Stimulated activated CD4-positive, alpha-beta T cell treated with anti-CD3 and anti-CD28 coated beads, Interleukin-1b, Interleukin-23, amount 100 ng/mL, for 48 hours (primary cell): ENCODE results near the gene SEPTIN5.
"Not testable (repeated sequence)": the region's sequence is repeated elsewhere in the genome, so short reads cannot be mapped to it uniquely, and the experiment has no call there.

Experiments
- DNase-seq: peaks from one replicate; pipeline ENCODE4 v3.0.0-alpha.2; 2020

The SEPTIN5 gene

DNA sequence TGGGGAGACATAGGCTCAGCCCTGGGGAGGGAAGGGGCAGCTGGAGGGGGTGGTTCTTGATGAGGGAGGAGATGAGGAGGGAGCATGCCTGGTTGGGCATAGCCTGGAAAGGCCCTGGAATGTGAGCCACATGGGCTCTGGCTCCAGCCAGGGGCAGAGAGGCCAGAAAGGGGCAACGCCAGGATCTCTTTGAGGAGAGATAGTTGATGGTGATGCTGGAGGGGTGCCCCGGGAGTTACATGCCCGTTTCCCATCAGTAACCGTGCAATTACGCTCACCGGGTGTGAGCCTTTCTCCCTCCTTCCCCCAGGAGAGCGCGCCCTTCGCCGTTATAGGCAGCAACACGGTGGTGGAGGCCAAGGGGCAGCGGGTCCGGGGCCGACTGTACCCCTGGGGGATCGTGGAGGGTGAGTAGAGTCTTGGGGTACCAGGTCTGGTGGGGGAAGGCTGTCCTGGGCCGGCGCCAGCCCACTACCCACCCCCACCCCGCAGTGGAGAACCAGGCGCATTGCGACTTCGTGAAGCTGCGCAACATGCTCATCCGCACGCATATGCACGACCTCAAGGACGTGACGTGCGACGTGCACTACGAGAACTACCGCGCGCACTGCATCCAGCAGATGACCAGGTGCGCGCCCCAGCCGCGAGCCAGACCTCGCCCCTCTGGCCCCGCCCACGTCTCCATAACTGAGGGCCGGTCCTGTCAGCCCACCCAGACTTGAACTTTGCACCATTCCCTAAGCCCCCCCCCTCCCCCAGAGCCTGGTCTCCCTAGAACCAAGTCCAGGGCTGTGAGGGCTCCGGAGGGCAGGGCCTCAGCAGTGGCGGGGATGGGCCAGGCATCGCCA is 7.3 kb downstream of the SEPTIN5 start:
- no peak for DNase-seq

DNA sequence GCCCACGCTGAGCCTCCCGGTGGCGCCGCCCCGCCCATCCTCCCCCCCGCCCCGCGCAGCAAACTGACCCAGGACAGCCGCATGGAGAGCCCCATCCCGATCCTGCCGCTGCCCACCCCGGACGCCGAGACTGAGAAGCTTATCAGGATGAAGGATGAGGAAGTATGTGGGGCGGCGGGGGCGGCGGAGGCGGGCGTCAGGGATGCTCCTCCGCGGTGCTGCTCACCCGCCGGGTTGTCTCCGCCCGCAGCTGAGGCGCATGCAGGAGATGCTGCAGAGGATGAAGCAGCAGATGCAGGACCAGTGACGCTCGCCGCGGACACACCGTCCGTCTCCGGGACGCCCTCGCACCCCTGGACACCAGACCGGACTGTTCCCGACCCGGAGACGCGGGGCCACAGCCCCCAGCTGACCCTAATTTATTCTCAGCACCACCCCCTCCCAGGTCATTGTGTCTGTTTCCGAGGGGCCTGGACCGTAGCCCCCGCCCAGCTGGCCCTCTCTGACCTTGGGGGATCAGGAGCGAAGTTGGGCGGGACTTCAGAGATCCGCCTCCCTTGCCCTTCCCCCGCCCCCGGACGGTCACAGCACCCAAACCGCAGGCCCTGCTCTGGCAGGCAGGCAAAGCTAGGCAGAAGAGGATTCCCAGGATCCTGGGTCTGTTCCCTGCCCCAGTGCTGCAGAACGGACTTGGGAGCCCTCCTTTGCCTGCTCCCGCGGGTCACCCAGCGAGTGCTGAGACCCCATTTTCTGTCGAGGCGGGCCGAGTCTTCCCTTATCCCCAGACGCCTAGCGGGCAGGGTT is 8.1 kb downstream of the SEPTIN5 start:
- DNase-seq: no peak

DNA sequence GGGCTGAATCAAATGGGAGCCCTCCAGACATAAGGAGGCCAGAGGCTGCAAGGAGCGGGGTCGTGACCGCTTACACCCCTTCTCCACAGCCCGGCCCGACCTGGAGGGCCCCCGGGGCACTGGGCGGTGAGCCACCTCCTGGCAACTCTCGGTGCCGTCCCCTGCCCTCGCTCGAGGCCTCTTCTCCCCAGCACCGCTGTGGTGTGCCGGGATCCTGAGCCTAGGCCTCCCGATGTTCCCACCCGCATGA is 8.6 kb downstream of the SEPTIN5 start:
- DNase-seq: no peak

DNA sequence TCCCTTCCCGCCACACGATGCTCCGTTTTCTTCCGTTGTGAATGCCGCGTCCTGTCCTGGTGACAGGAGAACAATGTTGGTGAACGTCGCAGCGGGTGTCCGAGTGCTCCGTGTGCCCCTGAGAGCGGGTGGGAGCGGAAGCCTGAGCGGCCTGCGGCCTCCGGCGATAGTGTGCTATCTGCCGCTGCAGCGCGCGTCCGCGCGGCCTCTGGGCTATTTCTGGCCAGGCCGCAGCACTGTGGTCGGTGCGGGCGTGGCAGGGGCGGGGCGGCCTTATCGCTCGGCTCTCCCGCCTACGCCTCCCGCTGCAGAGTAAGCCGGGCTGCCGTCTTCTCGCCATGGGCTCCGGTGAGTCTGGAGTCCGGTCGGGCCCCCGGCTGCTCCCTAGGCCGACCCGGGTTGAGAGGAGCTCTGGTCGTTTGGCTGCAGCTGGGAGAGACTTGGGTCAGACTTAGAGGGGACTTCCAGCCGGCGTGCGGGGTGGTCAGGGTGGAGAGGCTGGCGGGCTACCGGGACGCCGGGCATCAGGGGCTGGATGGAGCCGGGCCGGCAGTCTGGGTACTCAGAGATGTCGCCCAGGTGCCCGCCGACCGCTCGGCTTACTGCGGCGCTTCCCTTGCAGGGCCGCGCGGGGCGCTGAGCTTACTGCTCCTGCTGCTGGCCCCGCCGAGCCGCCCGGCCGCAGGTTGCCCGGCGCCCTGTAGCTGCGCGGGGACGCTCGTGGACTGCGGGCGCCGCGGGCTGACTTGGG is 9.1 kb downstream of the SEPTIN5 start, which contains the start of gene GP1BB:
TSS of gene GP1BB (plus strand) at position 308 of the 751 bp plus-strand sequence. CDS start at position 339, 31 bp downstream.
- peak; percentile 35 for DNase-seq

DNA sequence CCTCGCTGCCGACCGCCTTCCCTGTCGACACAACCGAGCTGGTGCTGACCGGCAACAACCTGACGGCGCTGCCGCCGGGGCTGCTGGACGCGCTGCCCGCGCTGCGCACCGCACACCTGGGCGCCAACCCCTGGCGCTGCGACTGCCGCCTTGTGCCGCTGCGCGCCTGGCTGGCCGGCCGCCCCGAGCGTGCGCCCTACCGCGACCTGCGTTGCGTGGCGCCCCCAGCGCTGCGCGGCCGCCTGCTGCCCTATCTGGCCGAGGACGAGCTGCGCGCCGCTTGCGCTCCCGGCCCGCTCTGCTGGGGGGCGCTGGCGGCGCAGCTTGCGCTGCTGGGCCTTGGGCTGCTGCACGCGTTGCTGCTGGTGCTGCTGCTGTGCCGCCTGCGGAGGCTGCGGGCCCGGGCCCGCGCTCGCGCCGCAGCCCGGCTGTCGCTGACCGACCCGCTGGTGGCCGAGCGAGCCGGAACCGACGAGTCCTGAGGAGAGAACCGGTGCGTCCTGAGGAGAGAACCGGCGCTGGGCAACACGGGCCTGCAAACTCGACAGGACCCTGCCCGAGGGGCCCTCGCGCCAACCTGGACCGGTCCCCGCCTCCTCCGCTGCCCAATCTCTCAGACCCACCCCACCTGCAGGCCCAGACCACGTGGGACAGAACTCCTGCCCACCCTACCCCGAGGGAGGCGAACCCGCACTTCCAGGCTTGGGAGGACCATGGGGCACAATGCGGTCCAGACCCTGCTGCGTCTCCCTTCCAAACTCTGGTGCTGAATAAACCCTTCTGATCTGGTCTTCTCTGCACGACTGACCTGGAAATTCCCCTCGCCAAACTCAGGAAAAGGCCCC is 9.9 kb downstream of the SEPTIN5 start:
- peak; percentile 60 for DNase-seq

DNA sequence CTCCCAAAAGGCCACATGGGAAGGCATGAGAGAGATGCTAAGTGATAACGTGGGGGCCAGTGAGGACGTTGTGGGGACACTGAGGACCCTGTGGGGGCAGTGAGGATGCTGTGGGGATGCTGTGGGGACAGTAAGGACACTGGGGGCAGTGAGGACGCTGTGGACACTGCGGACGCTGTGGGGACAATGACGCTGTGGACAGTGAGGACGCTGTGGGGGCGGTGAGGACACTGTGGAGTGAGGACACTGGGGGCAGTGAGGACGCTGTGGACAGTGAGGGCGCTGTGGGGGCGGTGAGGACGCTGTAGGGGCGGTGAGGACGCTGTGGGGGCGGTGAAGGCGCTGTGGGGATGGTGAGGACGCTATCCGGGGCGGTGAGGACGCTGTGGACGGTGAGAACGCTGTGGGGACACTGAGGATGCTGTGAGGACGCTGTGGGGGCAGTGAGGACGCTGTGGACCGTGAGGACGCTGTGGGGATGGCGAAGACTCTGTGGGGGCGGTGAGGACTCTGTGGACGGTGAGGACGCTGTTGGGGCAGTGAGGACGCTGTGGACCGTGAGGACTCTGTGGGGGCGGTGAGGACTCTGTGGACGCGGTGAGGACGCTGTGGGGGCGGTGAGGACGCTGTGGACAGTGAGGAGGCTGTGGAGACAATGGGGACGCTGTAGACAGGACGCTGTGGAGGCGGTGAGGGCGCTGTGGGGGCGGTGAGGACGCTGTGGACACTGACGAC is 10.8 kb downstream of the SEPTIN5 start:
- DNase-seq: no peak

DNA sequence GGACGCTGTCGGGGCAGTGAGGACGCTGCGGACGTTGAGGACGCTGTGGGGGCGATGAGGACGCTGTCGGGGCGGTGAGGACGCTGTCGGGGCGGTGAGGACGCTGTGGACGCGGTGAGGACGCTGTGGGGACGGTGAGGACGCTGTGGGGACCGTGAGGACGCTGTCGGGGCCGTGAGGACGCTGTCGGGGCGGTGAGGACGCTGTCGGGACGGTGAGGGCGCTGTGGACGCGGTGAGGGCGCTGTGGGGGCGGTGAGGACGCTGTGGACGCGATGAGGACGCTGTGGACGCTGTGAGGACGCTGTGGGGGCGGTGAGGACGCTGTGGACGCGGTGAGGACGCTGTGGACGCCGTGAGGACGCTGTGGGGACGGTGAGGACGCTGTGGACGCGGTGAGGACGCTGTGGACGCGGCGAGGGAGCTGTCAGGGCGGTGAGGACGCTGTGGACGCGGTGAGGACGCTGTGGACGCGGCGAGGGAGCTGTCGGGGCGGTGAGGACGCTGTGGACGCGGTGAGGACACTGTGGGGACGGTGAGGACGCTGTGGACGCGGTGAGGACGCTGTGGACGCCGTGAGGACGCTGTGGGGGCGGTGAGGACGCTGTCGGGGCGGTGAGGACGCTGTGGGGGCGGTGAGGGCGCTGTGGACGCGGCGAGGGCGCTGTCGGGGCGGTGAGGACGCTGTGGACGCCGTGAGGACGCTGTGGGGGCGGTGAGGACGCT is 11.9 kb downstream of the SEPTIN5 start:
- DNase-seq: not testable (repeated sequence)

DNA sequence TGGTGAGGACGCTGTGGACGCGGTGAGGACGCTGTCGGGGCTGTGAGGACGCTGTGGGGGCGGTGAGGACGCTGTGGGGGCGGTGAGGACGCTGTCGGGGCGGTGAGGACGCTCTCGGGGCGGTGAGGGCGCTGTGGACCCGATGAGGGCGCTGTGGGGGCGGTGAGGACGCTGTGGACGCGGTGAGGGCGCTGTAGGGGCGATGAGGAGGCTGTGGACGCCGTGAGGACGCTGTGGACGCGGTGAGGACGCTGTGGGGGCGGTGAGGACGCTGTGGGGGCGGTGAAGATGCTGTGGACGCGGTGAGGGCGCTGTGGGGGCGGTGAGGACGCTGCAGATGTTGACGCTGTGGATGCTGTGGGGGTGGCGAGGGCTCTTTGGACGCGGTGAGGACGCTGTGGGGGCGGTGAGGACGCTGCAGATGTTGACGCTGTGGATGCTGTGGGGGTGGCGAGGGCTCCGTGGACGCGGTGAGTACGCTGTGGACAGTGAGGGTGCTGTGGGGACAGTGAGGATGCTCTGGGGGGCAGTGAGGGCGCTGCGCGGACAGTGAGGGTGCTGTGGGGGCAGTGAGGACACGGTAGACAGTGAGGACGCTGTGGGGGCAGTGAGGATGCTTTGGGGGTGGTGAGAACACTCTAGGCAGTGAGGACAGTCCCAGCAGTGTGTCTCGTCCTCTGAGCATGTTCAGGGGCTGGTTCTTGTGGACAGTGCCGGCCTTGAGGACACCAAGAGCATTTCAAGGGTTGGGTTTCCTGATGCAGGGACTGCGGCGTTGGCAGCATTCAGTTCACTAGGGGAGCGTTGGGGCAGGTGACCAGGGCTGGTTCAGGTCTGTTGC is 13.2 kb downstream of the SEPTIN5 start:
- DNase-seq: no peak

DNA sequence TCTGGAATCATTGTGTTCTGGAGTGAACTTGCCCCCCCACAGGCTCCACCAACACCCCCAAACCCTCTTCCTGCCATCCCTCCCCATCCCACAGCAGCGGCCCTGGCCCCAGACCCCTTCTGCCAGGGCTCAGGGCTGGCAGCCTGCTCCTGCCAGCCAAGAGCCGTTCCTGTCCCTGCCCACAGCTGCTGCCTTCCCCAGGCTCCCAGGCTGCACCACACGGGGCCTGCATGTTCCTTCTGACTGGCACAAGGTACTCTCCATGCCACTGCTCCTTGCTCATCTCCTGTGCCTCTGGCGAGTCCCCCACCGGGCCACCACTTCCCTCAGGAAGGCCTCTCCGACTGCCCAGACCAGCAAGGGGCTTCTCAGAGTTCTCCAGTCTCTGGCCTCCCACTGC is 14.0 kb downstream of the SEPTIN5 start:
- no peak for DNase-seq

DNA sequence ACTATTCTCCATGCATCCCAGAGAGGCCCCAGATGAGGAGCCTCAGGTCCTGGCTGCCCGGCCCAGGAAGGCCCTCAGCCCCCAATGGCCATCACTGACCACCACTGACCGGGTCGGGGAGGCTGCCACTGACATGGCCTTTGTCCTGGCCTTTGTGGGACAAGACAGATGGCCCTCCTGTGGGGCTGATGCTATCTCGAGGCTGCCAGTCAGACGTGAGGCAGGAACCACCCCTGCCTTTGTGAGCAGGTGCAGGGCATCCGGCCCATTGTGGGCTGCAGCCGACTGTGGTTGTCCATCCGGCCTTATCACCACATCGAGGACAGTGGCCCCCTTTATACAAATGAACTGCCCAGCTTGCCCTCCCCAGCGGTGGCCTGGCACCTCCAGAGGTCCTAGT is 14.5 kb downstream of the SEPTIN5 start:
- no peak for DNase-seq

DNA sequence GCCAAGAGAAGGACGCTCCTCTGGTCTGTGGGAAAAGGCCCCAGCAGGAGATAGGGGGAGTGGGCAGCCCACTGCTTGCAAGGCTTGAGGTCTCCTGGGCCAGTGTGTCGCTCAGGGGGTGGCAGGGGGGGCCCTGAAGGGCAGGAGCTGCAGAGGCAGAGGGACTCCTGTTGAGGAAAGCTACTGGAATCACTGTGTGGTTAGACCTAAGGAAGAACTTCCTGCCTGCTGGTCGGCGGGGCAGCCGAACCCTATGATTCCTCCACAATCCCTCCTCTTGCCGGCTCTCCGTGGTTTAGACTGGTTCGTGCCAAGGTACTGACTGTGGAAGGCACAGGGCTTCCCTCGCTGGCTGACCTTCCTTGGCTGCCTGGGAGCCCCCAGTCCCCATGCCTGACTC is 15.2 kb downstream of the SEPTIN5 start:
- DNase-seq: no peak

DNA sequence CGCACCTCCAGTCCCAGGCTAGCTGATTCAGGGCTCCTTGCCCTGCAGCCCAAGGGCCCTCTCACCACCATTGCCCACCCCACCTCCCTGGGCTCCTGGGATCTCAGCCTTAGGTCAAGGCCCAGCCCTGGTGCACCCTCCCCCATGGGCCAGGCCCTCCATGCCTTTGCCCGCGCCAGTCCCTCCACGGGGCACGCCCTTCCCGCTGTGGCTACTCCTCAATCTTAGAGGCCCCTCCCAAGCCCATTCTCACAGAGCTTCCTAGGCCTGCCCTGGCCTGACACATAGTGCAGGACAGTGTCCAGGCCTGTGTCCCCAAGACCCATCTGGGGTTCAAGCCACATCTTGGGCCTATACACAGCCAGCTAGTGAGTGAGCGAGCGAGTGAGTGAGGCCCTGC is 15.9 kb downstream of the SEPTIN5 start:
- DNase-seq: no peak

DNA sequence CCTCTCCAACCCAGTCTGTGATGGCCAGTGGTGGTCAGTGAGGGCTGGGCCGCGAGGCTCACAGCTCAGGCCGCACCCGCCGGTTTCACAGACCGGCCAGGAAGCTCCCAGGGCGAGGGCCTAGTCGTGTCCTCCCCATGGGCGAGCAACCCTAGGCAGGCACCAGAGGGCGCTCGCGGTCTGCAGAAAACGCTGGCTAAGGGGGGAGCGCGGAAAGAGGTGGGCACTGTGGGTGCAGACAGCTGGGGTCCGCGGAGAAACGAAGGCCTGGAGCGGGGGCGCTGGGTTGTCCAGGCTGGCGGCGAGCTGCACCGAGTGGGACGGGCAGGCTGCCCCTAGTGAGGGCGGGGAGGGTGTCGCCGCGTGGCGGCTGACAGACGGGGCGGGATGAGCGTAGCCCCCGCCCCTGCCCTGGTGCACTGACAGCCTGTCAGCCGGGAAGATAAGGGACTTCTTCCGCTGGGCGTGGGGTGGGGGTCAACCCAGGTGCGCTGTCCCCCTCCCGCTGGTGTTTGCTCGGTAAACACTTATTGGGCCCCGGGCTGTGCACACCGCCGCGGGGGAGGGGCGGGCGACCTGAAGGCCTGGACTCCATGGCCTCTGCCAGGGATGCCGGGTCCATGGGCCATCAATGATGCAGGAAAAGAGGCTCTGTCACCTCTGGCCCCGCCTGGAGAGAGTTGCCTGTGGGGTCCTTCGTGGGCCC is 16.5 kb downstream of the SEPTIN5 start:
- DNase-seq: peak; percentile 80

DNA sequence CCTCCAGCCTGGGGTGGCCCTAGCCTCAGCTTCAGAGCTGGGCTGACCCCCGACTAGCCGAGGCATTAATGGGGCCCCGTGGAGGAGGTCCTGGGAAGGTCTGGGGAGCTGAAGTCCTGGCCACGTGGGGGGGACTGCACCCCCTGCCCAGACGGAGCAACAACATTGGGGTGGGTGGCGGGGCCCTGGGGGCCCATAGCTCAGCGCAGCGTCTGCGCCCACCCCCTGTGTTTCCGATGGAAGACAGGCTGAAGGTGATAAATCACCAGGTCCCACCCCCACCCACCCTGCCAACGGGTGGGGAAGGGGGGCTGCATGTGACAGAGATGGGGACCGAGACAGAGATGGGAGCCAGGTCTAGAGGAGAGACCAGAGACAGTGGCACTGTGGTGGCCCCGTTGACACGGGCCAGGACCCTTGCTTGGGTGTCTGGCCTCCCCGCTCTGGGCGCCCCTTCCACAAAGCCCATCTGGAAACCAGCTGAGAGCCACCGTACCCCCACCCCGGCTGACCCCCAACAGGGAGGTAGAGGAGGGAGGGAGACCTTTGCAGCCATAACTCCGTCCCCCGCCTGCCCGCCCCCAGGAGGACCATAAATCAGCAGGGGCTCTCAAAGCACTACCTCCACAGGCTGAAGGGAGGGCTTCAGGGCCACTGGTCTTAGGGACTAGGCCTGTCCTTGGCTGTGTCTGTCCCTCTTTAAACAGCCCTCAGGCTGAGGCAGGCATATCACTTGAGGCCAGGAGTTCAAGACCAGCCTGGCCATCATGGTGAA is 17.2 kb downstream of the SEPTIN5 start:
- DNase-seq: no peak

DNA sequence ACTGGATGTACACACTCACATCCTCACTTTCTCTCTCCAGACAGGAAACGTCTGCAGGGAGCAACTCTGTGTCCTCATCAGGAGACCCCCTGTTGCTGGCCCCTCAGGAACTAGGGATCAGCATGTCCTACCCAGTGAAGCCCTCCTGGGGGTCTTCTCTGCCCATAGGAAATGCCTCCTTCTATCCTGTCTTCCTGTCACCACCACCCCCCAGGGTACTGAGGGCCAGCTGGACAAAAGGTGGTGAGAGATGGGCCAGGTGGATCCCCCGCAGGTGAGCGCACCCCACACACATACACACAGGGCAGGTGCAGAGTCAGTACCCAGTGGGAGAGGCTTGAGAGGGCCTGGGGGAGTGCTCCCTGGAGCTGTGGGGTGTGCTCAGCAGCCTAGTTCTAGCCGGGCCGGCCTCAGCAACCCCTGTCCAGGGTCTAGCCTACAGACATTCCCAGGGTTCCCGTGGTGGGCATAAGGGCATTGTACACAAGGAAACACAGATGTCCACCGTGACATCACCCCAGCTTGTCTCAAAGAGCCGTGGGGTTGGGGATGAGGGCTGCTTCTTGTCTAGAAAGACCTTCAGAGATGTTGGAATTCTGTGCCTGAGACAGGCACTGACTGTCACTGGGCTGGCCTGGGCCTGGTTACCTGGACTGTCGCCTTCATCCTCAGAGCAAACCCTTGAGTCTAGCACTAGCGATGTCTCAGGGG is 18.3 kb downstream of the SEPTIN5 start:
- no peak for DNase-seq

DNA sequence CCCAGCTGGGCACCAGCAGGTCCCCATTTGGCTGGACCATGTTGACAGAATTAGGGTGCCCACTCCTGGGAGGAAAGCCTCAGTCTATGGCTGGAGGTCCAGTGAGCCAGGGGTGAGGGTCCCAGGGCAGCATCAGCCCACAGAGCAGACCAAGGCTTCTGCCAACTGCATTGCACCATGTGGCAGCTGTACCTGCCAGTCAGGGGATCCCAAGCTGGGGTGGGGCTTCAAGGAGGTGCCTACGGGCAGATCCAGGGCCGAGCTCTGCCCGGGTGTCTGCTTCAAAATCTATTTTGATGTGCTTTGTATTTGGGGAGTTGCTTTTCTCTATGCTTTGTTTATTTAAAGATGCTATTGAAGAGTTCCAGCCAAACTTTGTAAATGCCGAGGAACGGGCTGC is 19.5 kb downstream of the SEPTIN5 start:
- no peak for DNase-seq

DNA sequence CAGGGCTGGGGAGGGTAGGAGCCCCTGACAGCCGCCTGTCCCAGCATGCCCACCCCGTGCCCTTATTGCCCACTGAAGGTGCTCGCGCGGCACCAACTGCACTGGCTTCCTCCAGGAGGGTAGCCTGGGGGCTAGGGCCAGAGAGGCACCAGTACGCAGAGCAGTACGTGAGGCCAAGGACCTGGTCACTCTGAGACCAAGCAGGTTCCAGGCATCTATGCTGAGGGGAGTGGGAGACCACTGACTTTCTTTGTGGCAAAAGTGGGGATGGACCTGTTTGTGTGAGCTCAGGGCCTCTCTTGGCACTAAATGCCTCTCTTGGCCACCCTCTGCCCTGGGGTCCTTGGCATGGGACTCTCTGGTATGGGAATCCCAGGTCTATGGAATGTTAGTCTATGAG is 19.9 kb downstream of the SEPTIN5 start:
- no peak for DNase-seq

DNA sequence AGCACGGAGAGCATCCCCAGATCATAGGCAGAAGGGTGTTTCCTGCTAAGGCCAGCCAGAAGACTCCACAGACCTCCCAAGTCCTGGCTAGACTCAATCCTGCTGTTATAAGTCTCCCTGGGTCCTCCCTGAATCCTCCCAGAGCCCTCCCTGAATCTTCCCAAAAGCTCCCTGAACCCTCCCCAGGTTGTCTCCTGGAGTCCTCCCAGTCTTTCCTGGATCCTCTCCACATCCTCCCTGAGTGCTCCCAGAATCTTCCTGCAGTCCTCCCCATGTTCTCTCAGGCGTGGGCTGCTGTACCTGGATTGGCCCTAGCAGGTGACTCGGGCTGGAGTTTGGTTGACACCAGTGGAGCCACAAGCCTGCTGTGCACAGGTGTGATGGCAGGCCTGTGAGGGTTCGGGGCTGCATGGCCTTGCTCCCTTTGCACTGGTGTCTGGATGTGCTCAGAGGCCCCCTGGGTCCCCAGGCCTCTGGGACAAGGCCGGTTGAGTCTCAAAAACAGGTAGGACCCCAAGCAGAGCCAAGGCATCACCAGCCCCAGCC is 20.6 kb downstream of the SEPTIN5 start:
- DNase-seq: no peak
